UCSD-AML1 (cell line): ENCODE results near the gene TCN1.

Experiments used
- DNase-seq: peaks from one replicate; lab custom pipeline; 2025; ENCODE audit not compliant: unreplicated experiment; lab: John Stamatoyannopoulos, UW

Gene TCN1

DNA sequence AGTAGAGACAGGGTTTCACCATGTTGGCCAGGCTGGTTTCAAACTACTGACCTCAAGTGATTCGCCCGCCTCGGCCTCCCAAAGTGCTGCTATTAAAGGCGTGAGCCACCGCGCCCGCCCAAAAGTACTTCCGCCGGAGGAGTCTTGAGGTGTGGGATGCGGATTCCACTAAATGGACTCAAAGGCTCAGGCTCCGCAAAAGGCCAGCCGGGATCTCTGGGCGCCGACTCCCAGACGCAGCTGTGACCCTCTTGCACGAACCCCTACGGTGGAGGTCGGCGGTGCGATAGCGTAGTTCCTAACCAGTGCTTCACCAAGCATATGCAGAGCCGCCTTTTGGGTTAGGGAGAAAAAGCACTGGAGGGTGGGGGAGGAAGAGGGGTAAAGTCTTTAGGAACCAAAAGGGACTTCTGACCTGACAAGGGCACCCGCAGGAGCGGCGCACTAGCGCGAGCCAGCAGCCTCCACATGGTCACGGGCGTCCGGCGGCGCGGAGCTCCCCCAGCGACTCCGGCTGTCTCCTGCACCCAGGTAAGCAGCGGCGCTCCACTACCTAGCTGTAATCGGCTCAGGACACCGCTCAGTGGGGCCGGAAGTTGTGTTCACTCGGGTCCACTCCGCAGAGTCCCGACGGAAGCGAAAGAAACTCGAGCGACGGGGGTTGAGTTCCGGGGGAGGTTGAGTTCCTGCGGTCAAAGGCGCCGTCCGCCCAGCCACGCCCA lies 55.9 kb downstream of the TCN1 start, which contains the start of gene MRPL16:
Gene MRPL16, minus strand, starts transcription at position 590 of the 722 bp plus-strand sequence. Its CDS starts 120 bp downstream, at position 470.
- DNase-seq: peak; percentile 91

DNA sequence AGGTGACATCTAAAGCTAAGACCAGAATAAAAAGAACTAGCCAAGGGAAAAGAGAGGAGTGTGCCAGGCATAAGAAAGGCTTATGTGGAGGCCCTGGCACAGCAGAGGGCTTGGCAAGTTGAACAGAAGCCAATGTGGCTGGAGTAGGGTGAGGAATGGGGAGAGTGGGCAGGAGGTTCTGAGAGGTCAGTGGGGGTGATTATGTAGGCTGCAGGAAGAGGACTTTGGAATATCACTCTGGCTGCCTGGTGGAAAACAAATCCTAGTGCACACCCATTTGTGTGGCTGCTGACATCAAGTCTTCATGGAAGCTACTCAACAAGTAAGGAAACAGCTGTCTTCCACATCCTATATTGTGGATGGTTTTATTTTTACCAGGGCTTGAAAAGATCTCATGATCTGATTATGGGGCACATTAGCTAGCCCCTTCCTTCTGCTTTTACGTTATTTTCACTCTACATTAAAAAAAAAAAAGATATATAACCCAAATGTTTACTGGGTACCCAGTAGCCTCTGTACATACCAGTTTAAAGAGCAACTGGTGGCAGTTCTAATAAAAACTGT lies 59.2 kb downstream of the TCN1 start:
- peak; percentile 19 for DNase-seq

DNA sequence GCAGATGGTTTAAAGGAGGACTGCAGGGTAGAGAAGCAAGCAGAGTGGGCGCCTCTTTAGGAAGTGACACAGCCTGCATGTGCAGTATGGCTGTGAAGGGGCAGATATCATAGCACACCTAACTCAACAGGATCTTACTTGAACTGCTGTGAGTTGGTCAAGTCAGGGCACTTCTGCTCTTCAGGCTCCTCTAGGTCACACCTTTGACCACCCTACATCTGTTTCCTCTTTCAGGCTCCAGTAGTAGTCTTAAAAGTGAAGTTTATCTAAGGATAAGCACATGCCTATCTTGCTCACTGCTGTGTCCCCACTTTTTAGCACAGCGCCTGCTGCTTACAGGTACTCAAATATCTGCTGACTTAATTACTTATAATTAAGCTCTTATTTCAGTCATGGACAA lies 62.2 kb downstream of the TCN1 start:
- no peak for DNase-seq
